LNCaP clone FGC (cell line): ENCODE data around the gene ZFP57.
"Not testable (repeated sequence)": the region's sequence is repeated elsewhere in the genome, so short reads cannot be mapped to it uniquely, and the experiment has no call there.

Experiments
- DNase-seq: peaks from one replicate; pipeline ENCODE4 v3.0.0-alpha.2; 2011; ENCODE audit warnings: low read depth
- H3K4me3 ChIP-seq: 2 replicates; pipeline ENCODE4 v1.5.1; 2011; ENCODE audit warnings: mild to moderate bottlenecking, low read depth, low read length, control low read depth
- TF ChIP-seq, protein P1 (sequence below): IDR thresholded peaks from 2 replicates; pipeline ENCODE4 v1.5.1; 2012; ENCODE audit warnings: mild to moderate bottlenecking; ENCODE audit not compliant: control insufficient read depth, insufficient read depth; ENCODE audit errors: extremely low read depth

Gene ZFP57

DNA sequence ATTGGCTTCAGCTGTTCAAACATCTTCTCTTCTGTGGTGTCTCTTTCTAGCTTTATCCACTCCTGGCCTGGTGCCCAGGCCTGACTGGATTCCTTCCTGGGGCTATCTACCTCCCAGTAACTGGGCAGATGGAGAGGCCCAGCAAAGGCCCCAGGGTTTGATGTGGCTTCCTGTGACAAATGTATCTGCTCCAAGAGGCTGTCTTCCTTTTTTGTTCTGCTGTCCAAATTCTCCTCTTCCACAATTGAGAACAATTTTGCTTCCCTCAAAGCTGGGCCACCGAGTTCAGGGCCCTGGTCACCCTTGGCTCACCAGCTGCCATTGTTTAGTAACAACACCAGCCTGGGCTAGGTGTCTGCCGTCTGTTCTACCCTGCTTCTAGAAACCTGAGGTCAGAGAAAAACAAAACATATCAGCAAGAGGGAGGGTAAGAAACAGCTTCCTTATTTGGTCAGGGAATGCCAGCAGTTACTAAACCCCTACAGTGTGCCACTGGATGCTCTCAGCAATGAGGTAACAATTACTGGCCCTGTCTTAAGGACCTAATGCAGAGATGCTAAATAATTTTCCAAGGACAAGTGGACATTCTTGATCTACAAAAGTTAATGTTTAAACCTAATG lies 3.9 kb downstream of the ZFP57 start:
- H3K4me3 ChIP-seq, result no peak overlapping the region

DNA sequence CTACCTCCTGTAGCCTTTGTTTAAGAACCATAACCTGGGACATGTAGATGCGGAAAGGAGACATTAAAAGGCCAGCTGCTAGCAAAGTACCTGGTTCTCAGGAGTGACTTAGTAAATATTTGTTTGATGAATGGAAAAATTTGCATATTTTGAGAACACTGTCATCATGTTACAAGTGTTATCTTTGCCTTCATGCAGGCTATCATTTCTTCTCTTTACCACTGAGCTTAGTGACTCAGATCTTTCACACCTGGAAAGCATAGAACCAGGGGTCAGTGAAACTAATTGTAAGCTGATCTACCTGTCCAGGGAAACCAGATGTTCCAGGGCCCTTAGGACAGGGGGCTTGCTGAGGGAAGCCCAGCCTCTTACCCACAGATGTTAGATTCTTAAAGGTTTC lies 5.4 kb downstream of the ZFP57 start:
- H3K4me3 ChIP-seq, result no peak overlapping the region
- TF ChIP-seq, protein P1, sequence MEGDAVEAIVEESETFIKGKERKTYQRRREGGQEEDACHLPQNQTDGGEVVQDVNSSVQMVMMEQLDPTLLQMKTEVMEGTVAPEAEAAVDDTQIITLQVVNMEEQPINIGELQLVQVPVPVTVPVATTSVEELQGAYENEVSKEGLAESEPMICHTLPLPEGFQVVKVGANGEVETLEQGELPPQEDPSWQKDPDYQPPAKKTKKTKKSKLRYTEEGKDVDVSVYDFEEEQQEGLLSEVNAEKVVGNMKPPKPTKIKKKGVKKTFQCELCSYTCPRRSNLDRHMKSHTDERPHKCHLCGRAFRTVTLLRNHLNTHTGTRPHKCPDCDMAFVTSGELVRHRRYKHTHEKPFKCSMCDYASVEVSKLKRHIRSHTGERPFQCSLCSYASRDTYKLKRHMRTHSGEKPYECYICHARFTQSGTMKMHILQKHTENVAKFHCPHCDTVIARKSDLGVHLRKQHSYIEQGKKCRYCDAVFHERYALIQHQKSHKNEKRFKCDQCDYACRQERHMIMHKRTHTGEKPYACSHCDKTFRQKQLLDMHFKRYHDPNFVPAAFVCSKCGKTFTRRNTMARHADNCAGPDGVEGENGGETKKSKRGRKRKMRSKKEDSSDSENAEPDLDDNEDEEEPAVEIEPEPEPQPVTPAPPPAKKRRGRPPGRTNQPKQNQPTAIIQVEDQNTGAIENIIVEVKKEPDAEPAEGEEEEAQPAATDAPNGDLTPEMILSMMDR, result no peak
- no peak for DNase-seq

More for the DNA sequence above, 3.9 kb downstream of the ZFP57 start:
- no peak for DNase-seq
- TF ChIP-seq, protein P1, result no peak

DNA sequence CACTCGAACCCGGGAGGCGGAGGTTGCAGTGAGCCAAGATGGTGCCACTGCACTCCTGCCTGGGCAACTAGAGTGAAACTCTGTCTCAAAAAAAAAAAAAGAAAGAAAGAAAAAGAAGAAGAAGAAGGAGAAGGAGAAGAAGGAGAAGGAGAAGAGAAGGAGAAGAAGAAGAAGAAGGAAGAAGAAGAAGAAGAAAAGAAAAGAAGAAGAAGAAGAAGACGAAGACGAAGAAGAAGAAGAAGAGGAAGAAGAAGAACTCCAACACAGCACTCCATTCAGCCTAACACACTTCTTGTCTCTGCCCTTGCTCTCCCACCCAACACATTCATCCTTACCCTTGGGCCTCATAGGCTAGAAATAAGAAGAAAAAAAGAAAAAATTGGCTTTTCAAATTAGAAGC lies 6.9 kb downstream of the ZFP57 start:
- TF ChIP-seq, protein P1, result no peak
- no peak for DNase-seq
- H3K4me3 ChIP-seq, result no peak overlapping the region

DNA sequence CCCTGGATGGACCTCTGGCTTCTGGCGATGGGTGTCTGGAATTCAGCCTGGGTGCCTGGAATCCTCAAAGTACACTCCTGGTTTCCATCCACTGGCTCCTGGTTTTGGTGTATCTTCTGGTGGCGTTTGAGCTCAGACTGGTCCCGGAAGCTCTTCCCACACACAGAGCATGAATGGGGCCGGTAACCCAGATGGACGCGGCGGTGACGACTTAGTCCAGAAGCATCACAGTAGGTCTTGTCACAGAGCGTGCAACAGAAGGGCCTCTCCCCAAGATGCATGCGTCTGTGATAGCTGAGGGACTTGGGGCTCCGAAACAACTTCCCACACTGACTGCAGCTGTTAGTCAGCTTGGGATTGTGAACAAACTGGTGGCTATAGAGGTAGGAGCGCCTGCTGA lies 7.8 kb downstream of the ZFP57 start:
- no peak overlapping the region for H3K4me3 ChIP-seq
- DNase-seq, result no peak
- TF ChIP-seq, protein P1, result no peak

DNA sequence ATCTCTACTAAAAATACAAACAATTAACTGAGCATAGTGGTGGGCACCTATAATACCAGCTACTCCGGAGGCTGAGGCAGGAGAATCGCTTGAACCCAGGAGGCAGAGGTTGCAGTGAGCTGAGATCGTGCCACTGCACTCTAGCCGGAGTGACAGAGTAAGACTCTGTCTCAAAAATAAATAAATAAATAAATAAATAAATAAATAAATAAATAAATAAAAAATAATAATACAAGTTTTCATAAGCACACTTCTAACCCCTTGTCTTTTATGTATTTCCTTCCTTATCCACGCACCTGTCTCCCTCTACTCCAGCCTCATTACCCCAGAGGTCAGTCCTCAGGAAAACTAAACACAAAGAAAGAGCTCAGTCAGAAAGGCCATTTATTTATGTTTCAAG lies 8.8 kb downstream of the ZFP57 start:
- not testable (repeated sequence) for DNase-seq, H3K4me3 ChIP-seq

DNA sequence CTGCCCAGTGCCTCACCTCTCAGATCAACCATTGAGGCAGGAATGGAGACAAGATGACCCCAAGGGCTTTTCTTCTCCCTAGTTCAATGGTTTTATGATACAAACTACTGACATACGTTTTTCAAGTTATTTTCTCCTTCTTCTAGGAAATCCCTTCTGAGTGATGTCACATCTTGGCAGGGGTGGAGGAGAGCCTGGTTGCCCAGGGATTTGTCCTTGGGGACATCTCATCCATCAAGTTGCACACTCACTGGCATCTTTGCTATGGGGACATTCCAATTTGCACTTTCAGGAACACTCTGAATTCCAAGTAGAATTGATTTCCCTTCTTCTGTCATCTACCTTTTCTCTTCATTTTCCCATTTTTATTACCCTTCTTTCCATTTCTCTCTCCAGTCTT lies 9.9 kb downstream of the ZFP57 start:
- DNase-seq, result no peak
- H3K4me3 ChIP-seq, result no peak overlapping the region
- TF ChIP-seq, protein P1, result no peak

DNA sequence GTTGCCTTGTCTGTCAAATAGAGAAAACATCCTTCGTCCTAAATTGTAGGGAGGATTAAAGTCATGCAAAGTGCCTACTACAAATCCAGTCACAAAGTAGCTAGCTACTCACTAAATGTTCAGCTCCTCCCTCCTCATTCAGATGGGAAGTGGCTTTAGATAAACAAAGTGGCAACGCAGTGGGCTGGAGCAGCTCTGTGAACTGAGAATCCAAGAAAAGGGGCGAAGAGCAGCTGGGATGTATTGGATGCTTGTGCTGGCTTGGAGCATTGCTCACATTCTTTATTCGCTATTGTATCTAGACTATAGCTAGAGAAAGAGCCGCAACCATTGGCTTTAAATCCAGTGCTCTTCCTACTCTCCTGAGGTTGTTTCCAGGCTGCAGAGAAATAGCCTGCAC lies 13.8 kb downstream of the ZFP57 start:
- DNase-seq, result no peak
- H3K4me3 ChIP-seq, result no peak overlapping the region
- TF ChIP-seq, protein P1, result no peak
